ENCODE data around the gene DNAJC21. TPM values are rescaled to one million over a fixed set of nuclear protein-coding genes. Genes with fewer than 3 reads are reported as not detected.

Gene DNAJC21
- total RNA-seq, 1 donor from 2014 or later = 66.4 TPM

- DNase-seq (ENCODE audit: low read depth) = no peak
- Histone ChIP-seq H3K9me3 (ENCODE audit: insufficient read depth, low read depth, low read length) (no peaks in the 10 kb centered on the region), H3K4me1 (ENCODE audit: insufficient read depth, low read length) (peaks cover 13% of the 10 kb centered on the region), H2AFZ (ENCODE audit: low read depth, low read length) (no peak overlapping the region), H4K20me1 (ENCODE audit: insufficient read depth, low read length) (no peaks in the 10 kb centered on the region), H3K27me3 (ENCODE audit: insufficient read depth, low read length) (no peaks in the 10 kb centered on the region), H3K4me3 (ENCODE audit: insufficient read depth, low read depth, low read length) (no peak overlapping the region), H3K36me3 (ENCODE audit: insufficient read depth, low read length) (peaks cover 40% of the 10 kb centered on the region), H3K27ac (ENCODE audit: low read depth, low read length) (peak overlapping the region; percentile 61), H3K4me2 (ENCODE audit: low read length) (peak overlapping the region; percentile 57), H3K79me2 (ENCODE audit: insufficient read depth, low read length) (peaks cover 39% of the 10 kb centered on the region), H3K9ac (ENCODE audit: low read length) (no peak overlapping the region)
- no peak for TF ChIP-seq EZH2 (IDR thresholded peaks at IDR 0.05; ENCODE audit: insufficient read depth, low read length)
- TF ChIP-seq, protein P1, sequence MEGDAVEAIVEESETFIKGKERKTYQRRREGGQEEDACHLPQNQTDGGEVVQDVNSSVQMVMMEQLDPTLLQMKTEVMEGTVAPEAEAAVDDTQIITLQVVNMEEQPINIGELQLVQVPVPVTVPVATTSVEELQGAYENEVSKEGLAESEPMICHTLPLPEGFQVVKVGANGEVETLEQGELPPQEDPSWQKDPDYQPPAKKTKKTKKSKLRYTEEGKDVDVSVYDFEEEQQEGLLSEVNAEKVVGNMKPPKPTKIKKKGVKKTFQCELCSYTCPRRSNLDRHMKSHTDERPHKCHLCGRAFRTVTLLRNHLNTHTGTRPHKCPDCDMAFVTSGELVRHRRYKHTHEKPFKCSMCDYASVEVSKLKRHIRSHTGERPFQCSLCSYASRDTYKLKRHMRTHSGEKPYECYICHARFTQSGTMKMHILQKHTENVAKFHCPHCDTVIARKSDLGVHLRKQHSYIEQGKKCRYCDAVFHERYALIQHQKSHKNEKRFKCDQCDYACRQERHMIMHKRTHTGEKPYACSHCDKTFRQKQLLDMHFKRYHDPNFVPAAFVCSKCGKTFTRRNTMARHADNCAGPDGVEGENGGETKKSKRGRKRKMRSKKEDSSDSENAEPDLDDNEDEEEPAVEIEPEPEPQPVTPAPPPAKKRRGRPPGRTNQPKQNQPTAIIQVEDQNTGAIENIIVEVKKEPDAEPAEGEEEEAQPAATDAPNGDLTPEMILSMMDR (IDR thresholded peaks at IDR 0.05; ENCODE audit: insufficient read depth, low read depth, low read length) = no peak
- FAIRE-seq = no peak
- peak overlapping the region; percentile 70 for H3K27ac Mint-ChIP-seq (ENCODE audit: unreplicated experiment)
- H3K4me1 Mint-ChIP-seq (ENCODE audit: low read depth, unreplicated experiment) = peaks cover 15% of the 10 kb centered on the region
- H3K4me3 Mint-ChIP-seq (ENCODE audit: unreplicated experiment) = no peak overlapping the region
- H3K36me3 Mint-ChIP-seq (ENCODE audit: low read depth, unreplicated experiment) = peaks cover 8% of the 10 kb centered on the region
- H3K9me3 Mint-ChIP-seq (ENCODE audit: unreplicated experiment) = no peaks in the 10 kb centered on the region
- H3K27me3 Mint-ChIP-seq (ENCODE audit: low read depth, unreplicated experiment) = no peaks in the 10 kb centered on the region
Measured at GRCh38 chr5:34924462-34924765, 4.9 kb upstream of the DNAJC21 start.

DNA sequence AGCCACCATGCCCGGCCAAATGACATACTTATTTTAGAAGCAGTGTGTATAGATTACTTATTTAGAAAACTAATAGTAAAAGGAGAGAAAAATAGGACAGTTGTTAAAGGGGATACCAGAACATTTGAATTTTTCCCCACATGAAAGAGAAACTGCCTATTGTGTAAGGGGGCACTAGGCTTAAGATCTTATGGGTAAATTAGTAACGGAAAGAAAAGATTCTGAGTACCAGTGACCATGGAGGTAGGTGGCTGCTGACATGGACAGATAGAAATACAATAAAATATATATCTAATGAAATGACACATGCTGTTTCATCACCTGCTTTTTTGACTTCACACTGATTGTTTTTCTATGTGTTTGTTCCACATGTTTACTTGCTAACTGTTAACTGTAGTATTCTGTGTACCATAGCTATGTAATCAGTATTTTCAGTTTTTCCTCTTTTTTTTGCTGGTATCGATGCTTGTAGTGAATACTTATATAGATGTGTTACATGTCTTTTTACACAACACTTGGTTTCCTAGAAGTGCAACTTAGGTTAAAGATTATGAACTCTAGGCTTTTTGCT lies 3.0 kb upstream of the DNAJC21 start:
- FAIRE-seq = no peak
- no peaks in the 10 kb centered on the region for H3K27me3 Mint-ChIP-seq (ENCODE audit: low read depth, unreplicated experiment)
- H3K36me3 Mint-ChIP-seq (ENCODE audit: low read depth, unreplicated experiment) = peaks cover 8% of the 10 kb centered on the region
- TF ChIP-seq EZH2 (IDR thresholded peaks at IDR 0.05; ENCODE audit: insufficient read depth, low read length) = no peak
- TF ChIP-seq, protein P1 (IDR thresholded peaks at IDR 0.05; ENCODE audit: insufficient read depth, low read depth, low read length) = no peak
- no peak overlapping the region for H3K27ac ChIP-seq (ENCODE audit: low read depth, low read length)
- peaks cover 9% of the 10 kb centered on the region for H4K20me1 ChIP-seq (ENCODE audit: insufficient read depth, low read length)
- H3K27ac Mint-ChIP-seq (ENCODE audit: unreplicated experiment) = no peak overlapping the region
- H3K4me3 ChIP-seq (ENCODE audit: insufficient read depth, low read depth, low read length) = no peak overlapping the region
- peaks cover 18% of the 10 kb centered on the region for H3K4me1 ChIP-seq (ENCODE audit: insufficient read depth, low read length)
- no peak overlapping the region for H3K4me2 ChIP-seq (ENCODE audit: low read length)
- H3K27me3 ChIP-seq (ENCODE audit: insufficient read depth, low read length) = no peaks in the 10 kb centered on the region
- no peak overlapping the region for H3K4me3 Mint-ChIP-seq (ENCODE audit: unreplicated experiment)
- no peaks in the 10 kb centered on the region for H3K9me3 ChIP-seq (ENCODE audit: insufficient read depth, low read depth, low read length)
- no peak overlapping the region for H3K9ac ChIP-seq (ENCODE audit: low read length)
- H2AFZ ChIP-seq (ENCODE audit: low read depth, low read length) = no peak overlapping the region
- peaks cover 26% of the 10 kb centered on the region for H3K36me3 ChIP-seq (ENCODE audit: insufficient read depth, low read length)
- no peaks in the 10 kb centered on the region for H3K9me3 Mint-ChIP-seq (ENCODE audit: unreplicated experiment)
- H3K79me2 ChIP-seq (ENCODE audit: insufficient read depth, low read length) = peaks cover 36% of the 10 kb centered on the region
- H3K4me1 Mint-ChIP-seq (ENCODE audit: low read depth, unreplicated experiment) = peaks cover 21% of the 10 kb centered on the region
- no peak for DNase-seq (ENCODE audit: low read depth)

DNA sequence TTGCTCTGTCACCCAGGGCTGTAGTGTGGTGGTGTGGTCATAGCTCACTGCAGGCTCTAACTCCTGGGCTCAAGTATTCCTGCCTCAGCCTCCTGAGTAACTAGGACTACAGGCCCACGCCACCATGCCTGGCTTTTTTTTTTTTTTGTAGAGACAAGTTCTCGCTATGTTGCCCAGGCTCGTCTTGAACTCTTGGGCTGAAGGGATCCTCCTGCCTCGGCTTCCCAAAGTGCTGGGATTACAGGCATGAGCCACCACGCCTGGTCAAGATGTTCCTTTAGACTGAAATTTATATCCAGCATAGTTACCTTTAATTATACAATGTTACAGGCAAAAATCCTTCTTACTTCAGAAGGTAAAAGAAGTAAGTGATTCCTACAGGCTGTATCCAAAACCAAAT lies 1.6 kb upstream of the DNAJC21 start:
- Histone ChIP-seq H2AFZ (ENCODE audit: low read depth, low read length) (no peak overlapping the region), H3K27ac (ENCODE audit: low read depth, low read length) (no peak overlapping the region), H3K27me3 (ENCODE audit: insufficient read depth, low read length) (no peaks in the 10 kb centered on the region), H3K9ac (ENCODE audit: low read length) (no peak overlapping the region), H3K36me3 (ENCODE audit: insufficient read depth, low read length) (peaks cover 25% of the 10 kb centered on the region), H3K4me1 (ENCODE audit: insufficient read depth, low read length) (peaks cover 18% of the 10 kb centered on the region), H3K4me3 (ENCODE audit: insufficient read depth, low read depth, low read length) (no peak overlapping the region), H3K9me3 (ENCODE audit: insufficient read depth, low read depth, low read length) (no peaks in the 10 kb centered on the region), H3K79me2 (ENCODE audit: insufficient read depth, low read length) (peaks cover 49% of the 10 kb centered on the region), H4K20me1 (ENCODE audit: insufficient read depth, low read length) (peaks cover 20% of the 10 kb centered on the region), H3K4me2 (ENCODE audit: low read length) (no peak overlapping the region)
- H3K9me3 Mint-ChIP-seq (ENCODE audit: unreplicated experiment) = no peaks in the 10 kb centered on the region
- peaks cover 25% of the 10 kb centered on the region for H3K4me1 Mint-ChIP-seq (ENCODE audit: low read depth, unreplicated experiment)
- DNase-seq (ENCODE audit: low read depth) (no peak), FAIRE-seq (no peak)
- peaks cover 5% of the 10 kb centered on the region for H3K36me3 Mint-ChIP-seq (ENCODE audit: low read depth, unreplicated experiment)
- H3K27me3 Mint-ChIP-seq (ENCODE audit: low read depth, unreplicated experiment) = no peaks in the 10 kb centered on the region
- peak overlapping the region; percentile 24 for H3K27ac Mint-ChIP-seq (ENCODE audit: unreplicated experiment)
- TF ChIP-seq EZH2 (IDR thresholded peaks at IDR 0.05; ENCODE audit: insufficient read depth, low read length) = no peak
- TF ChIP-seq, protein P1 (IDR thresholded peaks at IDR 0.05; ENCODE audit: insufficient read depth, low read depth, low read length) = no peak
- H3K4me3 Mint-ChIP-seq (ENCODE audit: unreplicated experiment) = no peak overlapping the region
